ENCODE measurements around the gene FNBP1.
"Not testable (repeated sequence)": the region's sequence is repeated elsewhere in the genome, so short reads cannot be mapped to it uniquely, and the experiment has no call there.

The FNBP1 gene

GRCh38 chr9:130020618-130021017 is 22.4 kb downstream of the FNBP1 start:
- no peak for DNase-seq

DNA sequence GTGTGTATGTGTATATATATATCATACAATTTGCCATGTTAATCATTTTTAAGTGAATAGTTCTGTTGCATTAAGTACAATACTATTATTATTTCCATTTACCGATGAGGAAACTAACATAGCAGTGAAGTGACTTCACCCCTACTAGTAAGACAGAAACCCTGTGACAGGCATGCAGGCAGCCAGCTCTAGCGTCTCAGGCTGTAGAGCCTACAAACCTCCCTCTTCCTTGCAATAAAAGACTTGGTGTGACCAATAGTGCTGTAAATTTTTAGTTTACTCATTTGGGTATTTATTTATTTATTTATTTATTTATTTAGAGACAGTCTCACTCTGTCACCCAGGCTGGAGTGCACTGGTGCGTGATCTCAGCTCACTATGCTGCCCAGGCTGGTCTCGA is 24.7 kb downstream of the FNBP1 start:
- DNase-seq = no peak

DNA sequence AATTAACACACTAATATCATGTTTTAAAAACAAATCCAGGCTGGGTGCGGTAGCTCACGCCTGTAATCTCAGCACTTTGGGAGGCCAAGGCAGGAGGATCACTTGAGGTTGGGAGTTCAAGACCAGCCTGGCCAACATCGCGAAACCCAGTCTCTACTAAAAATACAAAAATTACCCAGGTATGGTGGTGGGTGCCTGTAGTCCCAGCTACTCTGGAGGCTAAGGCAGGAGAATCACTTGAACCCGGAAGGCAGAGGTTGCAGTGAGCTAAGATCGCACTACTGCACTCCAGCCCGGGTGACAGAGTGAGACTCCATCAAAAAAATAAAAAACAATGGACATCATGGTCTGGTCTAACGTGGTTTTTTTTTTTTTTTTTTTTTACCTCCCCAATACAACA is 25.5 kb downstream of the FNBP1 start:
- not testable (repeated sequence) for DNase-seq

DNA sequence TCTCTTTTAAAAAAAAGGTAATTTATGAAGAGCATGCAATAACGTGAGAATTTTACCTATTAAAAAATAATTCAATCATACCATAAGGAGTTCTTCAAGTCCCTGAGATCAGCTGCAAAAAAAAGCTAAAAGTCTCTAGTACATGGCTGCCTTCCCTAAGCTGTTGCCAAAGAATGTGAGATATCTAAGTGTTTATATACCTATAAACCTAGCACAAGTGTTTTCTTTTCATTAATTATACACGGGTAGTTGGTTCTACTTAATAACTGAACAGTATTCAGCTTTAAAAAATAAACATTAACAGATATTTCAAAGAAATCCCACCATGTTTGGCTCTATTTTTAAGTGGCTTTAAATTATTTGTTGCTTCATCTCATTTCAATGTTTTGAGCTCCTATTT is 25.9 kb downstream of the FNBP1 start:
- DNase-seq = no peak

- no peak for DNase-seq
Measured at GRCh38 chr9:130015353-130016019, 27.5 kb downstream of the FNBP1 start.

DNA sequence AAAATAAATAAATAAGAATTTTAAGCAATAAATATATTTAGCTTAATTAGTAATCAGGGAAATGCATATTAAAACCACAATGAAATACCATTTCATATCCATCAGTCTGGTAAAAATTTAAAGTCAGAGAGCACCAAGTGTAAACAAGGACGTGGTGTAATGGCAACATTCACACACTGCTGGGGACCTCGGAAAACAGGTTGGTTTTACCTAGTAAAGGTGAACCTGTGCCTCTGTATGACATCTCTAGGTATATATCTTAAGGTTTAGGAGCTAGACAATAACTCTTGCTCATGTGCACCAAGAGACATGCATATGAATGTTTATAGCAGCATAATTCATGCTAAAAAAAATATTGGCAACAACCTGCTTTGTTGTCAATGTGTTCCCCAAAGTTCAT is 29.7 kb downstream of the FNBP1 start:
- DNase-seq = no peak

DNA sequence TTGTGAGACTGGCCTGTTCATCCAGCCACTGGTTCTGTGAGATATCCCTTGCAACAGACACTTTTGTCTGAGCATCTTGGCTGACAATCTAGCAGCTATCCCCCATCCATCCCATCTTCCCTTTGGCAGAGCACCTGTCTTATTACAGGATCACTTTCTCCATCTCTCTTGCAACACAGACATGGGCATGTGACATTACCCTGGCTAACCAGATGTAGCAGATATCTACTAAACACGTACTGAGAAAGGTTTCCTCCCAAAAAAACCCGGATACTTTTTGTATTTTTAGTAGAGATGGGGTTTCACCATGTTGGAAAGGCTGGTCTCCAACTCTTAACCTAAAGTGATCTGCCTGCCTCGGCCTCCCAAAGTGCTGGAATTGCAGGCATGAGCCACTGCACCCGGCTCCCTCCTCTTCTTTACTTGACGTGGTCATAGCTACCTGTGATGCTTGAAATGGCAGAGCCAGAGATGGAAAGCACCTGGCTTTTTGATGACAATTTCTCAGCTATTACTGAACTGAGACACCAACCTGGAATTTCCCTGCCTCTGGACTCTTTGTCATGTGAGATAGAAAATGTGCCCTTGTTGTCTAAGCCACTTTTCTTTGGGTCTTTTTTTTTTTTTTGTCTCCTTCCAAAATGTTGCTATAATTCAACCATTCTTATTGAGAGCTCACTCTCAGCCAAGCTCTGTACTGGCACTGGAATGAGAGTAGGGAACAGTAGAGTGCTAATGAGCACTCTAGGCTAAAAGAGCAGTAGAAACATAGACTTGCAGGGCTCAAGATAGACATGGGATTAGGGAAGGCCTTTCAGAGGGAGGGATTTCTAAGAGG is 32.6 kb downstream of the FNBP1 start:
- no peak for DNase-seq

- DNase-seq = not testable (repeated sequence)
Measured at GRCh38 chr9:130009546-130009945, 33.4 kb downstream of the FNBP1 start.

- DNase-seq = no peak
Measured at GRCh38 chr9:130008538-130008937, 34.5 kb downstream of the FNBP1 start.

DNA sequence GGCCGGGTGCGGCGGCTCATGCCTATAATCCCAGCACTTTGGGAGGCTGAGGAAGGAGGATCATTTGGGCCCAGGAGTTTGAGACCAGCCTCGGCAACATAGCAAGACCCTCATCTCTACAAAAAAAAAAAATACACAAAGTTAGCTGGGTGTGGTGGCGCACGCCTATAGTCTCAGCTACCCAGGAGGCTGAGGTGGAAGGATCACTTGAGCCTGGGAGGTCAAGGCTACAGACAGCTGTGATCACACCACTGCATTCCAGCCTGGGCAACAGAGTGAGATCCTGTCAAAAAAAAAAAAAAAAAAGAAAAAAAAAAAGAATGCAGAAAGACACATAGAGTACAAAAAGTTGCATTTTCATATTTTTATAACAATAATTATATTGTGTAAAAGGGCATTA is 36.0 kb downstream of the FNBP1 start:
- not testable (repeated sequence) for DNase-seq

DNA sequence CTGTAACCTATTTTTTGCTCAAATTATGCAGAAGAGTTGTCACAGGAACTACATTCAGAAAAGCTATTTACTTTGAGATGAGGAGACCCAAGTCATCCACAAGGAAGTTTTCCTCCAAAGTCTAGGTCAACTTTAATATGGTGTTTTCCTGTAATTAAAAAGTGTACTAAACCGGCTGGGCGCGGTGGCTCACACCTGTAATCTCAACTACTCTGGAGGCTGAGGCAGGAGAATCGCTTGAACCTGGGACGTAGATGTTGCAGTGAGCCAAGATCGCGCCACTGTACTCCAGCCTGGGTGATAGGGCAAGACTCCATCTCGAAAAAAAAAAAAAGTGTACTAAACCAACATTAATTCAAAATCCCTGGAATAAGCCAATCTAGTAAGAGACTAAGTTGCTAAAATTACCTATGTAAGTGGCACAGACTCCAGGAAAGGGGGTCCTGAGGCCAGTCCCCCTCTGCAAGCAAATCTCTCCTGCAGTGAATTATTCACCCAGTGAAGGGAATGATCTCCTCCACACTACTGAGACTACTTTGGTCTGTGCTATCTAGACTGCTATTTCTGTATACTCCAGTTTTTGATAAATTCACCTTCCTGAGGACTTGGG is 38.9 kb downstream of the FNBP1 start:
- DNase-seq = no peak

DNA sequence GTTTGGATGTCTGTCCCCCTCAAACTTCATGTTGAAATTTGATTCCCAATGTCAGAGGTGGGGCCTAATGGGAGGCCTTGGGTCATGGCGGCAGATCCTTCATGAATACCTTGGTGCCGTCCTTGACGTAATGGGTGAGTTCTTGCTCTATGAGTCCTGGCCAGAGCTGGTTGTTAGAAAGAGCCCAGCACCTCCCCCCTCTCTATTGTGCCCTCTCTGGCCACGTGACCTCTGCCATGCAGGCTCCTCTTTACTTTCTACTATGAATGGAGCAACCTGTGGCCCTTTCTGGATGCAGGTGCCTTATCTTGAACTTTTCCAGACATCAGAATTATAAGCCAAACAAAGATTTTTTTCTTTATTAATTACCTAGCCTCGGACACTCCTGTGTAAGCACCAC is 40.7 kb downstream of the FNBP1 start:
- no peak for DNase-seq

GRCh38 chr9:130001190-130001589 is 41.8 kb downstream of the FNBP1 start:
- DNase-seq = no peak

DNA sequence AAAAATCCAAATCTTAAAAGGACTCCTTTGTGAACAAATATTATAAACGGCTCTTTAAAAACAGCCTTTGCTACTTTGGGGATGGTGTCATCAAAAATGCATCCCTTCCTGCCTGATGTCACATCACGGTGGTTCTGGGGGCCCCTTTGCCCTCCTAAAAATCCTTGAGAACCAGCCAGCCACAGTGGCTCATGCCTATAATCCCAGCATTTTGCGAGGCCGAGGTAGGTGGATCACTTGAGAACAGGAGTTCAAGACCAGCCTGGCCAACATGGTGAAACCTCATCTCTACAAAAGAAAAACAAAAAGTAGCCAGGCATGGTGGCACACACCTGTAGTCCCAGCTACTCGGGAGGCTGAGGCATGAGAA is 43.9 kb downstream of the FNBP1 start:
- DNase-seq = no peak

GRCh38 chr9:129998491-129999140 is 44.4 kb downstream of the FNBP1 start:
- DNase-seq = no peak

DNA sequence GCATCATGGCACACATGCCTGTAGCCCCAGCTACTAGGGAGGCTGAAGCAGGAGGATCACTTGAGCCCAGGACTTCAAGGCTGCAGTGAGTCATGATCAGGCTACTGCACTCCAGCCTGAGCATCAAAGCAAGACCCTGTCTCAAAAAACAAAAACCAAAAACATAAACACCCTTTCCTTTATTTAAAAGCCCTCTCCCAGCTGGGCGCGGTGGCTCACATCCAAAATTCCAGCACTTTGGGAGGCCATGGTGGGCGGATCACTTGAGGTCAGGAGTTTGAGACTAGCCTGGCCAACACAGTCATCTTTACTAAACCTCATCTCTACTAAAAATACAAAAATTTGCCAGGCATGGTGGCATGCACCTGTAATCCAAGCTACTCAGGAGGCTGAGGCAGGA is 45.3 kb downstream of the FNBP1 start:
- not testable (repeated sequence) for DNase-seq

- DNase-seq = no peak
Measured at GRCh38 chr9:129996161-129996830, 46.7 kb downstream of the FNBP1 start.

GRCh38 chr9:129995409-129996160 is 47.4 kb downstream of the FNBP1 start:
- DNase-seq = no peak

GRCh38 chr9:129994882-129995281 is 48.1 kb downstream of the FNBP1 start:
- no peak for DNase-seq

DNA sequence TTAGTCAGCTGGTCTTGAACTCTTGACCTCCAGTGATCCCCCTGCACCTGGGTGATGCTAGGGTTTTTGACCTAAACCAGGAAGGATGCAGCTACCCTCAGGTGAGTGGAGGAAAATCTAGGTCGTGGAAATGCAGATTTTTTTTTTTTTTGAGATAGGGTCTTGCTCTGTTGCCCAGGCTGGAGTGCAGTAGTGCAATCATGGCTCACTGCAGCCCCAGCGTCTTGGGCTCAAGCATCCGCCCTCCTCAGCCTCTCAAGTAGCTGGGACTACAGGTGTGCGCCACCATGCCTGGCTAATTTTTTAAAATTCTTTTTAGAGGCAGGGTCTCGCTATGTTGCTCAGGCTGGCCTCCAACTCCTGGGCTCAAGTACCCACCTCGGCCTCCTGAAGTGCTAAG is 51.9 kb downstream of the FNBP1 start:
- not testable (repeated sequence) for DNase-seq

DNA sequence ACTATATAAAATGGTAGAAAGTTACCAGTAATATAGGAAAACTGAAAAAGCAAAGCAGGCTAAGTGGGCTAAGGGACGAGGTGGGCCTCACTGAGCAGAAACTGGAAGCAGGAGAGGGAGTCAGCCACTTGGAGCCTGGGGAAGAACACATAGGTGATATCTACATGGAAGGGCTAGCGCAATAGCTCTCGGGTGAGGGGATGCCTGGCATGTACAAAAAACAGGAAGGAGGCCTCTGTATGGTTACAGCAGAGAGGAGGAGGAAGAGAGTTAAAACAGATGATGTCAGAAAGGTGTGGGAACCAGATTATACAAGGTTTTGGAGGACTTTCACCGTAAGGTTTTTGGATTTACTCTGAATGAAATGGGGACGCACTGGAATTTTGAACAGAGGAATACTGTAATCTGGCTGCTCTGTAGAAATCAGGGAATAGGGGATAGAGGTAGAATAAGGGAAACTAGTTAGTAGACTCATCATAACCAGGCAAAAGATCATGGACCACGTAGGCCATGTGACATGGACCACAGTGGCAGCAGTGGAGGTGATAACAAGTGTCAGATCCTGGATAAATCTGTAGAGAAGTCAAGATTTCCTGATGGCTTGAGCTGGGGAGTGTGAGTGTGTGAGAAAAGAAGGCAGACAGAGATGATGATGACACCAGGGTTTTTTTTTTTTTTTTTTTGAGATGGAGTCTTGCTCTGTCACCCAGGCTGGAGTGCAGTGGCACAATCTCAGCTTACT is 52.5 kb downstream of the FNBP1 start:
- DNase-seq = no peak

- DNase-seq = no peak
Measured at GRCh38 chr9:129989740-129990139, 53.2 kb downstream of the FNBP1 start.
